Fibroblast of skin of right biceps (primary cell): ENCODE measurements around the gene PERM1.
"Not testable (repeated sequence)": the region's sequence is repeated elsewhere in the genome, so short reads cannot be mapped to it uniquely, and the experiment has no call there.

Source experiments
- DNase-seq: peaks from one replicate; pipeline ENCODE4 v3.0.0-alpha.2; 2013

Gene PERM1

DNA sequence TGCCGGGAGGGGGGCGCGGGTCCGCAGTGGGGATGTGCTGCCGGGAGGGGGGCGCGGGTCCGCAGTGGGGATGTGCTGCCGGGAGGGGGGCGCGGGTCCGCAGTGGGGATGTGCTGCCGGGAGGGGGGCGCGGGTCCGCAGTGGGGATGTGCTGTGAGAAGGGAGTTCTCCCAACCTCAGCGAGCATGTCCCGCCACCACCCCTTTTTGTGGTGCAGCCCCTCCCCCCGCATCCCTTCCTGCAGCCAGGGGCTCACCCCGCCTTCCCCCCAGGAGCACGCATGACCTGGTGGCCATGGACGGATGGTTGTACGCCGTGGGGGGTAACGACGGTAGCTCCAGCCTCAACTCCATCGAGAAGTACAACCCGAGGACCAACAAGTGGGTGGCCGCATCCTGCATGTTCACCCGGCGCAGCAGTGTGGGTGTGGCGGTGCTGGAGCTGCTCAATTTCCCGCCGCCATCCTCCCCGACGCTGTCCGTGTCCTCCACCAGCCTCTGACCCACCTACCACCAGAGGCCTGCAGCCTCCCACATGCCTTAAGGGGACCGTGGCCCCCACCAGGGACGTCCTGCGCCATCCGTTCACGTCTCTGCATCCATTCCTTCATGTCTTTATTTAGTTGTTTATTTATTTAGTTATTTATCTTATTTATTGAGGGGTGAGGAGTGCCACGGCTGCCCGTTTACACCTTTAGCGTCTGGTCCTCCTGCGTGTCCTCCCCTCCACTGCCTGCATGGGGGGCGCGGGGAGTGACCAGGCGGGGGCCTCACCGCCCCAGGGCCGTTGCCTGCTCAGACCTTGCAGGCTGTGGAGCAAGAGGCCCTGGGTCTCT lies 17.0 kb downstream of the PERM1 start:
- no peak for DNase-seq

DNA sequence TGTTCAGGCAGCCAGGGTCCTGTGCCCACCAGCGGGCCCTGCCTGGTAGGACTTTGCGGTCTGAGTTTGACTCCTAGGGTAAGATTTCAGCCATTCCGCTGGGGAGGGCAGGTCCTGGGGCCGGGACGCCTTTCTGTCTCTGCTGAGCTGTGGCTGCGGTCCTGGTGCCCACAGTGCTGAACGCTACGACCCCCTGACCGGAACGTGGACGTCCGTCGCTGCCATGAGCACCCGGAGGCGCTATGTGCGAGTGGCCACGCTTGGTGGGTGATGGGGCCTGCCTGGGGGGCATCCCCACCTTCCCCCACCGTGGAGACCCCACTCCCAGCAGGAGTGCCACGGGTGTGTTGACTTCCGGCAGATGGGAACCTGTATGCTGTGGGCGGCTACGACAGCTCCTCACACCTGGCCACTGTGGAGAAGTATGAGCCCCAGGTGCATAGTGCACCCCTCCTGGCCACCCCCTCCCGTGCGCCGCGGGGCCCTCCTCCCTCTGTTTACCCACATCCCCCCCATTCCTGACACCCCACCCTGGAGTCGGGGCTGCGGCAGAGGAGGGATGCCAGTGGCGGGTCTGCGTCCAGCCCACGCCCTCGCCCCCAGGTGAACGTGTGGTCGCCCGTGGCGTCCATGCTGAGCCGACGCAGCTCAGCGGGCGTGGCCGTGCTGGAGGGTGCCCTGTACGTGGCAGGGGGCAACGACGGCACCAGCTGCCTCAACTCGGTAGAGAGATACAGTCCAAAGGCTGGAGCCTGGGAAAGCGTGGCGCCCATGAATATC lies 18.0 kb downstream of the PERM1 start:
- DNase-seq = no peak

DNA sequence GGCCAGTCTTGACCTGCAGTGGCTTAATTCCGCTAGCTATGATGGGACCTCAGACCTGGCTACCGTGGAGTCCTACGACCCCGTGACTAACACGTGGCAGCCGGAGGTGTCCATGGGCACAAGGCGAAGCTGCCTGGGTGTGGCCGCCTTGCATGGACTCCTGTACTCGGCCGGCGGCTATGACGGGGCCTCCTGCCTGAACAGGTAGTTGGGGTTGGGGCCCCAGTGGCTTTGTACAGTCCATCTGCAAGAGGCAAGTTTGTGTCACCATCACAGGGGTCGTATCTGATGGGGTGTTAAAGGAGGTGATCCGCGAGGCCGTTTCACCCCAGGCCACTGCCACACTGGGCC lies 18.6 kb downstream of the PERM1 start:
- no peak for DNase-seq

DNA sequence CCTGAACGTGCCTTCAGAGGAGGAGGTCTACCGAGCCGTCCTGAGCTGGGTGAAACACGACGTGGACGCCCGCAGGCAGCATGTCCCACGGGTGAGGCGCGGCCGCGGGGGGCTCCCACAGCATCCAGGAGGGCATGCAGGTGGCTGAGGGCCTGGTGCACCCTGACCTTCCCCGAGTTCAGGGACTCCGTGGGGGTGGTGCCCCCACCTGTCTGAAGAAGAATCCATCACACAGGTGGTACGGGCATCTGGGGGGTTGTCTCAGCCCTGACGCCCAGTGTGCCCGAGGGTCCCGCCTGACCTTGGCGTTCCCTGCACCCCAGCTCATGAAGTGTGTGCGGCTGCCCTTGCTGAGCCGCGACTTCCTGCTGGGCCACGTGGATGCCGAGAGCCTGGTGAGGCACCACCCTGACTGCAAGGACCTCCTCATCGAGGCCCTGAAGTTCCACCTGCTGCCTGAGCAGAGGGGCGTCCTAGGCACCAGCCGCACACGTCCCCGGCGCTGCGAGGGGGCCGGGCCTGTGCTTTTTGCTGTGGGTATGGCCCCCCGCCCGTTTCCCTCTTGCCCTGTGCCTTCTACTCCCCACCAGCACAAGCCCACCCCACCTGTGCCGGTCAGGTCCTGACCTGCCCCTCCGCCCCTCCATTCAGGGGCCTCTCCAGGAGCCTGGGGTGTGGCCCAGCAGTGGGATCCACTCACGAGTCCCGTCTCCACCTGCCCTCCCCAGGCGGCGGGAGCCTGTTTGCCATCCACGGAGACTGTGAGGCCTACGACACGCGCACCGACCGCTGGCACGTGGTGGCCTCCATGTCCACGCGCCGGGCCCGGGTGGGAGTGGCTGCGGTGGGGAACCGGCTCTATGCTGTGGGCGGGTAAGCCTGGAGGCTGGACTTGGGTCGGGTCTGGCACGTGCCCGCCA lies 19.3 kb downstream of the PERM1 start:
- no peak for DNase-seq

DNA sequence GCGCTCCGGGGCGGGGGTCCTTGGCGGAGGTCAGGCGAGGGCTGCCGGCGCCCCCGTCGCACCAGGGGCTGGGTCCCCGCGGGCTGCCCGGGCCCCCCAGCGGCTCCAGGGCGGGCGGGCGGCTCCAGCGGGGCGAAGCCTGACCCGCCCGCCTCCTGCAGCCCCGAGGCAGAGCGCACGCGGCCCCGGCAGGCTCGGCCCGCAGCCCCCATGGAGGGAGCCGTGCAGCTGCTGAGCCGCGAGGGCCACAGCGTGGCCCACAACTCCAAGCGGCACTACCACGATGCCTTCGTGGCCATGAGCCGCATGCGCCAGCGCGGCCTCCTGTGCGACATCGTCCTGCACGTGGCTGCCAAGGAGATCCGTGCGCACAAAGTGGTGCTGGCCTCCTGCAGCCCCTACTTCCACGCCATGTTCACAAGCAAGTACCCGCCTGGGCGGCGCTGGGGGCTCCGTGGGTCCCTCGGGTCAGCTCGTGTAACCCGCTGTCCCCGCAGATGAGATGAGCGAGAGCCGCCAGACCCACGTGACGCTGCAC lies 20.7 kb downstream of the PERM1 start:
- DNase-seq = peak; percentile 34

DNA sequence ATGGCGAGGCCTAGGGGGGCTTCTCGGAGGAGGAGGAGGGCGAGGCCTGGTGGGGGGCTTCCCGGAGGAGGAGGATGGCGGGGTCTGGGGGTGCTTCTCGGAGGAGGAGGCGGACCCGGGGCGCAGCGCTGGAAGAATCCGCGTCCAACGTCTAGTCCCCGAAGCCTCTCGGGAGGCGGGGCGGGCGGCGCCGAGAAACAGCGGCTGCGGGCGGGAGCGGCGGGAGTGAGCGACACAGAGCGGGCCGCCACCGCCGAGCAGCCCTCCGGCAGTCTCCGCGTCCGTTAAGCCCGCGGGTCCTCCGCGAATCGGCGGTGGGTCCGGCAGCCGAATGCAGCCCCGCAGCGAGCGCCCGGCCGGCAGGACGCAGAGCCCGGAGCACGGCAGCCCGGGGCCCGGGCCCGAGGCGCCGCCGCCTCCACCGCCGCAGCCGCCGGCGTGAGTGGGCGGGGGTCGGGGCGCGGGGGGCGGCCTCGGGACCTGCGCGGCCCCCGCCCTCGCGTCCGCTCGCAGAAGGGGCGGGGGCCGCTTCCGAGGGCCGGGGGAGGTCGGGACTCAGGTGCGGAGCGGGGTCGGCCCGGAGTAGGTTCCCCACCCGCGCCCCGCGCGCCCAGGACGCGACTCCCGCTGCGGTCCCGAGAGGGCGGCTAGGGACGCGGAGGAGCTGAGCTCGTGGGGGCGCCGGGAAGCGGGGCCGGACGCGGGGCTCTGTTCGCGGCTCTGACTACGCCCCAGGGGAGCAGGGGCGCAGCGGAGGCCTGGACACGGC lies 21.3 kb downstream of the PERM1 start, which contains the start of gene KLHL17:
Gene KLHL17 (plus strand): TSS at position 222 of the 769 bp plus-strand sequence. CDS start 110 bp downstream, at position 332.
- DNase-seq = peak; percentile 77

DNA sequence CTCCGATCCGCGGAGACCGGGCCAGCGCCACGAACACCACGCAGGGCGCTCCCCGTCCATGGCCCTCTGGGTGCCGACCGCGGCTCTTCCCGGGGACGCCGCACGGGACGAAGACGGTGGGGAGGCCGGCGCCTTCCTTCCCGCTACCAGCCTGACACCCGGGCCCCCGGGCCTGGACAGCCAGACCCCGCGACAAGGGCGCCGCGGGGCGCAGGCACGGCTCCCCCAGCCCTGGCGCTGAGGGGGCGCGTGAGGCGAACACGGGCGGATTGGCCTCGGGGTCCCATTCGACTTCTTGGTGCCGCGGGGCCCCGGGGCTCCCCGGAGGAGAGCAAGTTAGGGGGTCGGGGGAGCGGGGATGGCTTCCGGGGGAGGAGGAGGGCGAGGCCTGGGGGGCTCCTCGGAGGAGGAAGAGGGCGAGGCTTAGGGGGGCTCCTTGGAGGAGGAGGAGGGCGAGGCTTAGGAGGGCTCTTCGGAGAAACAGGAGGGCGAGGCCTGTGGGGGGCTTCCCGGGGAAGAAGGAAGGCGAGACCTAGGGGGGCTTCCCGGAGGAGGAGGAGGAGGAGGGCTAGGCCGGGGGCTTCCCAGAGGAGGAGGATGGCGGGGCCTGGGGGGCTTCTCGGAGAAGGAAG lies 22.0 kb downstream of the PERM1 start:
- DNase-seq = no peak

DNA sequence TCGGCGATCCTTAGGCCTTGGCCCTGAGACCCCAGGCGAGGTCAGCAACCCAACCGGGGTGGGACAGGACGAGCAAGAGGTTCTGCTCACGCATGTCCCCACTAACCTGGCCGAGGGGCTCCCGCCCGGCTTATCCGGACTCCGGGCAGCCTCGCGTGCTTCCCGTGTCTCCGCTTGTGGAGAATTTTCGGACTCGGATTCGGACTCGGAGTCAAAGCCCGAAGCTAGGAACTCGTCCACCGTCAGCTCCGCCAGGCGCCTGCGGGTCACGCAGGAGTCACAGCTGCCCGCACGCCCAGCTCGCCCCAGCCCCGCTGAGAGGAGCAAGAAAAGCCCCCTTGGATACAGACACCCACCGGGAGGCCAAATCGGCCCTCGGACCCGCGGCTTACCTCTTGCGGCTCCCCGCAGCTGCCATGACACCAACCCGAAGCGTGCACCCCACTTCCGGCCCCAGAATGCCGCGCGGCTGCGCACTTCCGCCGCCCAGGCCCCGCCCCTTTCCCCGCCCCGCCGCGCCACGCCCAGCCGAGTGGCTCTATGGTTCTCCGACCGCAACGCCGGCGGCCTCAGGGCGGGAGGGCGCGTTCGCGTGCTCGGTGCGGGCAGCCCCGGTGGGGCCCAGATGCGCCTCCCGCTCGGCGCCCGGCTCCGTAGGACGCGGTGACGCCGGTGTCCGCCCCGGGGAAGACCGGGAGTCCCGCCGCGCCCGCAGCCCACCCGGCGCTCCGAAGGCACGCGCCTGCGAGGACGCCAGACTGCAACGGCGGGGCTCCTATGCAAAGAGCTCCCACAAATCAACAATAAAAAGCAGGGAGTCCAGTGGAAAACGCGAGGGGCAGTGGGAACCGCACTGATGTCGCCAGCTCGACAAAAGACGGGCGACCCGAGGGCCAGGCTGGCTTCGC lies 22.8 kb downstream of the PERM1 start, which contains the start of gene NOC2L:
Gene NOC2L (minus strand): TSS at position 434 of the 908 bp plus-strand sequence. CDS start 16 bp downstream, at position 418.
- DNase-seq = peak; percentile 90

DNA sequence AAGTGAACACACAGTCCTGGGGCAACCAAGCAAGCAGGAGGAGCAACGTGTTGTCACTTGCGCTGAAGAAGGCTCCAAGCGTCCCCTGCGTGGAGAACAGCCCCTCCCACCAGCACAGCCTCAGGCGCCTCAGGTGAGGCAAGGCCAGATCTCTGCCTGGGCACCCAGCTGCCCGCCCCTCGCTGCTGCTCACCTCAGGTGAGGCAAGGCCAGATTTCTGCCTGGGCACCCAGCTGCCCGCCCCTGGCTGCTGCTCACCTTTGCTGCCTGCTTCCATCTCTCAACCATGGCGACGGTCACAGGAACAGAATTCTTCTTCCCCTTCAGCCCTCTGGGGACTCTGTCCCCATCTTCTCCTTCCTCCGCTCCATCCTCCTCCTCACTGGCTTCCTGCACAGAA lies 25.3 kb downstream of the PERM1 start:
- DNase-seq = no peak

DNA sequence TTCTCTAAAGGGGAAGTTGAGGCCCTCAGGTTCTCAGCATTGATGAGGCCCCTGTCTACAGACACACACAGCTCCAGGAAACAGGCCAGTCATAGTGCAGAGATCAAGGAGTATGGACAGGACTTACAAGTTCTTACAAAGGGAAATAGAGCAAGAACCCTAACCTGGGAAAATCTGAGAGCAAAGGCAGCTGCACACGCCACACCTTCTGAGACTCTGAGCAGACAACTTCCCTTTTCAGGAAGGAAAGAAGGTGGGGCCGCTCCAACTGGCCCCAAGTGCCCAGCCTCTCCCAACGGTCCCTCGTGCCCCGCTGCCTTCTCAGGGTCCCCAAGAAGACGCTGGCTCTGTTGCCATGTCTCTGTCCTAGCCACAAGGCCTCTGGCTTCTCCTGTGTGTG lies 26.4 kb downstream of the PERM1 start:
- no peak for DNase-seq

DNA sequence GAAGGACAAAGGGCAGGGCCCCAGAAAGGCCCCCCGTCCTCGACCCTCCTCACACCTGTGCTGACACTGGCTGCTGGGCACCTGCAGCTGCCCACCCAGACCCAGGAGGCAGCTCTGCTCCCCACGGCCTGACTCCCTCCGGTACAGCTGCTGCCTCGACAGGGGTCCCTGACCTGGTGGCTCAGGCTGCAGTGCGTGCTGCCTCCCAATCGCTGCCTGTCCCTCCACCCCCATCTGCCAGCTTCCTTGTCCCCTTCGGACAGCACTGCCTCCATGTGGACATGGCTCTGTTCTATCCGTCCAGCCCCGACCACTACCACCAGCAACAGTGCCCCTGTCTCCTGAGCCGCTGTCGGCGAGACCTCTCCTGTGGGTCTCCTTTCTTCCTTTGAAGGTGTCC lies 27.0 kb downstream of the PERM1 start:
- no peak for DNase-seq

DNA sequence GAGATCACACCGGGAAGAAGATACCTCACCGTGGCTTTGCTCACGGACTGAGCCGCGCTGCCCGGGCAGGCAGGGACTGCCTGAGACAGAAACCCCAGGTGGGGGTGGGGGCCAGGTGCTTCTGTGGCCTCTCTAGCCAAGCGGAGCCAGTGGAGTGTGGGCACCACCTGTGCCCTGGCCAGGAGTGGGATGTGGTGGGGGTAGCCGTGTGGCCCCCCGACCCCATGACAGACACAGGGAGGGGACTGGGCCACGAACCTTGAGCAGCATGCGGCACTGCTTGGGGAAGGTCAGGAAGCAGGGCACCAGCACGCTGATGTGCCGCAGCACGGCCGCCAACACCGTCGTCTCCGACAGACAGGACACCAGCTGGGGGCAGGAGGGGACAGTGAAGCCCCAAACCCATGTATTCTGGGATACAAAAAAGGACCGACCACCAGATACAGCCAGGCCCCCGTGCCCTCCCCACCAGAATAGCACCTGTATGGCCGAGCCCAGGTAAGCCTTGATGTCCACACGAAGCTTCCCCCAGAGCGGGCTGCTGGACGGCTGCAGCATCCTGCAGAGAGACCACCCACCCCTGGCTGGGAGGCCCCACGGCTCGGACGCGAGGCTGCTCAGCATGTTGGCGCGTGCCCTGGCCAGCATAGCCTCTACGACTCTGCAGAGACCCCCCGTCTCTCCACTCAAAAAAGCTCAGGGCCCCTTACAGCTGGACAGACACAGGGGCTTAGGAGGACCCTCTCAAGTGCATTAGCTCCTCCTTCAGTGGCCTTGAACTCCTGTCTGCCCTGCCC lies 28.2 kb downstream of the PERM1 start:
- DNase-seq = no peak

DNA sequence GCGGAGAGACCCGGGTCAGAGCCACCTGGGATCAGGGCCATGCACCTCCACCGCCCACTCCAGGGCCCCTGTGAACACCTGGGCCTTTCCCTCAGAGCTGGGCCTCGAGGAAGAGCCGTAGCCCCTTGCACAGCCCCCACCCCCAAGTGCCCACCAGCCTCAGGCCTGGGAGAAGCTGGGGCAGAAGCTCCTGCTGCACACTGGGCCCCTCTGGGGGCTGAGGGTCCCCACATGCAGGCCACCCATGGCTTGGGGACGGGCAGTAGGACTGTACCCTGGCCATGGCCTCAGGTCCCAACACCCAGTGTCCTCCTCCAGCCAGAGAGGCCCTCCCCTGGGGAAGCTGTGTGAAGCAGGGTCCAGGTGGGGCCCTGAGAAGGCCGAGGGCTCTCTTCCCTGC lies 29.3 kb downstream of the PERM1 start:
- DNase-seq = no peak

DNA sequence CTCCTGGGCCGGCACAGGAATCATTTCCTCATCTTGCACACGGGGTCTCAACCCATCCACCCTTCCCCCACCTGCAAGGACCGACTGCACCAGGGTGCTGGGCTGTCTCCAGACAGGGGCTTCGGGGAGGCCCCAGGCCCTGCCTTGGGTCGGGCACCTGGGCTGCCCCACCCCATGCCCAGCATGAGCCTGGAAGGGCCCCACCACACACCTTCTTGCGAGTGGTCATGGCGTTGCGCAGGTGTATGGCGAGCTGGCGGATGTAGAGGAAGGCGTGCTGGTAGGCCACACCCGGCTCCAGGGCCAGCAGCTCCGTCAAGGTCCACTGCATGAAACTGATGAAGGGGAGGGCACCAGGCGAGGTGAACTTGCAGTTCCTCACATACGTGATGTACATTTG lies 29.7 kb downstream of the PERM1 start:
- DNase-seq = no peak

DNA sequence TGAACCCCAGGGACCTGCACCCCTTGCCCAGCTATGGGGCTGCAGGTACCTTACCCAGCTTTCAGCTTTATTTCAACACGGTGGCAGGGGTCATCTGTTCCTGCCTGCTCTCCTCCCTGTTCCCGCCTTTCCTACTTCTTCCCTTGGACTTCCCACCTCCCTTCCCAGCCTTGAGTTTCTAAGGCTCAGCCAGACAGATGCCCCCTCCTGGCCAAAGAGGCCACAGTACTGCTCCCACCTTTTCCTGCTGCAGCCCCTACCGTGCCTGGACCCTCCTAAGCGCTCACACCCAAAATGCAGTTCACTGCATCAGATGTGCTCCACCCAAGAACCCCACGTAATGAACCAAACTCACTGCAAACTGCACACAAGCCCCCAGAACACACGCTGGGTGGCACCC lies 30.5 kb downstream of the PERM1 start:
- DNase-seq = peak; percentile 46

DNA sequence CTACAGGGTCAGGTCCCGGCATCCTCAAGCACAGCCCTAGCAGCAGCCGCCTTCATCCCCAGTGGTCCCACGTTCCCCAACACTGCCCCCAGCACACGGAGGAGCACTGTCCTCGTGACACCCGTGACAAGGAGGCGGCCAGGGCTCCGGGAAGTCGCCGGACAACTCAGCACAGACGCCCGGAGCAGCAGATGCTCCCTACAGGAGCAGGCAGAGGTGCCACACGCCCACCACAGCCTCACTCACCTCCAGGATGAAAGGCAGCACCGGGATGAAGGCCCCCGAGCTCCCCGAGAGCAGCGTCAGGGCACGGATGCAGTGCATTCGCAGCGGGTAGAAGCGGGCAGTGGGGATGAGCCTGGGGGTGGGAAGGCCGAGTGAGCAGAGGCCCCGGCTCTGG lies 31.0 kb downstream of the PERM1 start:
- no peak for DNase-seq

DNA sequence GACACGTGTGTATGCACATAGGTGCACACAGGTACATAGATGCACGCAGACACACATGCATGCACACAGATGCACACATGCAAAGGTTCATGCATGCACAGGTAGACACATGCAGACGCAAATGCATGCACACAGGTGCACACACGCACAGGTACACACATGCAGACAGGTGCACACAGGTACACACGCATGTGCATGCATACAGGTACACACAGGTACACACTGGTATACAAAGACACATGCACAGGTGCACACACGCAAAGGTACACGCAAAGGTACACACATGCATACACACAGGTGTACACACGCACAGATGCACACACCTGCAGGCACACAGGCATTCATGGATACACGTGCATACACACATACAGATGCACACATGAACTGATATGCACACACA lies 31.6 kb downstream of the PERM1 start:
- no peak for DNase-seq

DNA sequence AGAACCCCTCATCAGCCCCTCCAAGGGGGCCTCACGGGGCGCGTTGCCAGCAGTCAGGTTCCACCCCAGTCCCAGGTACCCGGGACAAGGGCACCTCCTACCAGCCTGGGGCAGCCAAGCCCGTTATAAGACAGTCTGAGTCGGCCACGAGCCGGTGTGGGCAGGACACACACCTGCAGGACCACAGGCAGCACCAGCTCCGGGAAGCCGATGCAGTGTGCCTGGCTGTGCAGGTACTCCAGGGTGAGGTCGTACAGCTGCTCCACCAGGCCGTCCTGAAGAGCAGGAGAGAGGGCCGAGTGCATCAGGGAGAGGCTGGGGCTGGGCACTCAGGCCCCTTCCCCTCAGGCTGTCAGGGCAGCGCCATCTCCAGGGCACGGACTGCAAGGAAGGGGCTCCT lies 33.9 kb downstream of the PERM1 start:
- no peak for DNase-seq

DNA sequence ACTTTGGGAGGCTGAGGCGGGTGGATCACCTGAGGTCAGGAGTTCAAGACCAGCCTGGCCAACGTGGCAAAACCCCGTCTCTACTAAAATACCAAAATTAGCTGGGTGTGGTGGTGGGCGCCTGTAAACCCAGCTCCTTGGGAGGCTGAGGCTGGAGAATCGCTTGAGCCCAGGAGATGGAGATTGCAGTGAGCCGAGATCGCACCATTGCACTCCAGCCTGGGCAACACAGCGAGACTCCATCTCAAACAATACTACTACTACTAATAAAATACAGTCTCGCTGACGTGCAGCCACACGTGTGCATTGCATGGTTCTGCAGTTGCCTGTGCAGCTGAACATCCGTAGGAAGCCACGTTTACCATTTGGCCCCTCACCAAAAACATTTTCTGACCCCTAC lies 35.1 kb downstream of the PERM1 start:
- DNase-seq = not testable (repeated sequence)
